AG20443 (cell line): Measurements from ENCODE around the gene WSCD2.

ENCODE experiments used
- DNase-seq: peaks from one replicate; pipeline ENCODE4 v3.0.0; 2012; ENCODE audit warnings: low spot score, mixed read lengths

The WSCD2 gene

DNA sequence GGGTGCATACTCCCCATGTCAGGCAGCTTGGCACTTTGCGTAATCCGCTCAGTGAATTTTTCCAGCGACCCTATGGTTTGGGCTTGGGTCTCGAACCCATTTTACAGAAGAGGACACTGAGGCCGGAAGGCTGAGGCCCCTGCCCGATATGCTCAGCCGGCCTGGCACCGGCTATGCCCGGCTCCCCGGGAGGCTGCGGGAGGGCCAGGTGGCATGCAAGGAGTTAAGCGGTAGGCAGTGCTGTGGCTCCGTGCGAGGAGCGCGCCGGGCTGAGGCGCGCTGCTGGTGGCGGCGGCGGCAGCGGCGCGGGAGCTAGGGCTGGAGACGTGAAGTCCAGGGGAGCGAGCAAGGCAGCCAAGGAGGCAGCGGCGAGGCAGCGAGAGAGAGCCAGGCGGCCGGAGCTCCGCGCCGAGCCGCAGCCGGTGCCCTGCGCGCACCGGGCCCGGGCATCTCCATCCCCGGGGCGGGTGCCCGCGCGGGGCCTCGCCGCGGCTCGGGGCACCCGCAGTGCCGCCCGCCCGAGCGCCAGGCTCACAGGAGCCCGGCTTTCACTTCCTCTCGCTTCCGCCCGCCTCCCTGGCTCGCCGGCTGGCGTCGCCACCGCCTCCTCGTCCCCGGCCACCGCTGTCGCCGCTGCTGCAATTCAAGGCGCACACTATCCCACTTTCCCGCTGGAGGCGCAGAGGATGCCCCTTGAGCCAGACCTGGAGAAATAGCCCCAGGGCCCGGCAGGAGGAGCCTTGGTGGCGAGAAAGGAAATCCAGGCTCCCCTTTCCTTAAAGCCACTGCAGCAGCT is at the start of gene WSCD2:
WSCD2 (plus strand) TSS at position 272 of the 796 bp plus-strand sequence. CDS start 66,545 bp downstream, outside the sequence.
- DNase-seq: peak; percentile 53

DNA sequence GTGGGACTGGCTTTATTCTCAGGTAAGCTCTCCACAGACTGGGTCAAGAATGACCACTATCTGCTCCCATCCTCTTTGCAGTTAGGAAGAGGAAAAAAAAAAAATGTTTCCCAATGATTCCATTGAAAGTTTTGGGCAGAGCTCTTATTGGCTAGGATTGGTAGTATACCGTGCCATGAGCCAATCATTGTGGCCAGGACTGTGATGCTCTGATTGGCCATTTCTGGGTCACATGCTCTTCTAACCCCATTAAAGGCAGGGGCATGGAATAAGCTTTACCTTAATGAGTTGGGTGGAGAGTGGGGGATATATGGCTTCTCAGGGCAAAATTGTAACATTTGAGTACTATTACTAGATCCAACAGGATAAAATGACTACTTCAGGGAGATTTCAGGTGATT is 49.4 kb upstream of the WSCD2 start:
- no peak for DNase-seq

DNA sequence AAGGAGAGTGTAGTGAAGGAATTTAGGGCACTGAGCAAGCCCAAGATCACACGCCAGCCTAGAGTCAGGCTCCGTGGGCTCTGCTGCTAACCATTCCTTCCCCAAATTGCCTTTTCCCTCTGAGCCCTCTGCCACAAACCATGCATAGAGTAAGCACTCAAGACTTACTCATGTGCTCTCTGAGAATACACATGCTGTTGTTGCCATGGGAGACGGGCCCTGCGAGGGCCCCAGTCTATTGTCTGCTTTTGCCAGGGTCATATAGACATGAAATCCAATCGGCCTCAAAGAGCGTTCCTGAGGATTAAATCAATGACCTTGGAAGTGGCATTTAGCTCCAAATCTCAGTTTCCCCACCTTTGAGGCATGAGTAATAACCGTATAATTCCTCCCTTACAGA is 48.7 kb upstream of the WSCD2 start:
- no peak for DNase-seq

DNA sequence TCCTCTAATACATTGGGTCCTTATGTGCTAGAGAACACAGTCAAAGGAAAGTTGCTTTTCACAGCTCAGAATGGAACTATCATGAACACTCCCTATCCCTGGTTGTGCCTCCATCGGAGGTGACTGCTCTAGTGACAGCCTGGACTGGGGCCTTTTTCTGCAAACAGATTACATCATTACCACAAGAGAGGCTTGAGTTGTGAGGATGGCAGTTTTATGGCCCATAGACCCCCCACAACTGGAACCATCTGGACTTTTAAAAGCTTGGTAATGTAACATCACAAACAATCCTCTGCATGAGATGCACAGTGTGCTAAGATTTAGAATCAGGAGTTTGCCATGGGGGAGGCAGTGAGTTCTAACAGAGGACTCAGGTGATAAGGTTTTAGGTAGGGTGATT is 46.6 kb upstream of the WSCD2 start:
- no peak for DNase-seq

DNA sequence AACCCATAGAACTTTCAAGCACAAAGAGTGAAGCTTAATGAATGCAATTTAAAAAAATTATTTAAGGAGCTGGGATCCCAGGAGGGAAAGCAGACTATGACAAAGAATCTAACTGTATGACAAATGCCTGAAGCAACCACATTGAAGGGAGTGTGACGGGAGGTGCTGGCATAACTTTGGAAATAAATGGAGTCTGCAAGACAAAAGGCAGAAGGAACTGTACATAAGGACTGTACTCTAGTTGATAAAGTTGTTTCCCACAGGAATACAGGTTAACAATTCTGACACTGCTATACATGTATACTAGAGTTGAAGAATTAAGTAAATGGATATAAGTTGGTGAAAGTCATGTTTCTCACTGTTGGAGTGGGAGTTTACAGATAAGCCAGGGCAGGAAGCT is 41.2 kb upstream of the WSCD2 start:
- DNase-seq: no peak

DNA sequence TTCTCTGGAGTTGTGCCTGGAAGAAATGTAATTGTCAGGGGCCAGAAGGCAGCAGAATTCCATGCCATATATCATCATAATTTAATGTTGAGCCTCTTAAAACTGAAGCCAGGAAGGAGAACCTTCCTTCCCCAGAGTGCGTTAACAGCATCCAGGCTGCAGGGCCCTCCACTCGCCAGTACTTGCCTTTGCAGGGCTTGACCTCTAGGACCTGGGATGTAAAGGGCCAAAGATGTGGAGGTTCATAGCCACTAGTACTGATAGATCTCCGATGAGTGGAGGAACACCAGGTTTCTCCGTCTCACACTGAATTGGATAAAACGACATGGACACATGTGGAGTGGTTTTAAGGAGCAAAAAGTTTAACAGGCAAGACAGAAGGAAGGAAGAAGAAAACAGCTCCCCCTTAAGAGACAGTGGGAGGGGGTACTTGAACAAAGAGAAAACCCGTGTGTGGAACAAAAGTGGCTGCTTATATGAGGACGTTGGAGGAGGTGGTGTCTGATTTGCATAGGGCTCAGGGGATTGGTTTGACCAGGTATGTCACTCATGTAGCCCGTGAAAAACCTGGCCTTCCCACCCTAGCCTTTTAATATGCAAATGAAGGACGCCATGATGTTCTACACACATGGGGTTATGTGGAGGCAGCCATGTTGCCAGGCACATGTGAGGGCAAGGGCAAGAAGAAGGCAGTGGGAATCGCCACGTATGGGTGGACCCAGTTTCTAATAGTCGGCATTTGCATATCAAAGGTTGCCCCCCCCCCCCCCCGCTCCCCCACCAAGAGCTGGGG is 38.8 kb upstream of the WSCD2 start:
- no peak for DNase-seq

DNA sequence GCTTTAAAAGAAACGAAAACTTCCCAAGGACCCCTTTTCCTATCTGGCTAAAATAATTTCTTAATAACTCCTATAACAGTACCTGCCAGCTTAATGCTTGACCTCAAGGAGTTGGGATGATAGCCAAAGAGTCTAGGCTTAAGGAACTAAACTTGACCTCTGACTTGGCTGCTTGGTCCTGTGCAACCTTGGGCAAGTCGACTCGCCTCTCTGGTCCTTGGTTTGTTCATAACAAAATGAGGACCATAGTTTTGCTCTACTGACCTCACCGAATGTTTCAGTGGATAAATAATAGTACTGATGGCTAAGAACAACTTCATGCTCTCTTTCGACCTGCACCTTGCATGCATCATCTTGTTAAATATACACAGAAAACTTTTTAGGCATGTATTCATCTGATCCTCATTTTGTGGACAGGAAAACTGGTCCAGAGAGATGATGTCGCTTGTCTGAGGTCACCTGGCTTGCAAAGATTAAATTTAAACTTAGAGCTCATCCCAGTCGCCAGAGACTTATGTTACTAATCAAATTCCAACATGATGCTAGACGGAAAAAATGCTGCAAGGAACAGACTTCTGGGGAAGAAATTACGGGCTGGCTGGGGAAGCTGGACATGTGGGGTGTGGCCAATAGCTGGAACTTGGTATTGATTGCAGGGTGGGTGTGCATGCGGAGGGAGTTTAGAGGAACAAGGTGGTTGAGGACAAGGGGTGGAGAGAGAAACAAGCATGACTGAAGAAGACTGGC is 38.0 kb upstream of the WSCD2 start:
- DNase-seq: no peak

DNA sequence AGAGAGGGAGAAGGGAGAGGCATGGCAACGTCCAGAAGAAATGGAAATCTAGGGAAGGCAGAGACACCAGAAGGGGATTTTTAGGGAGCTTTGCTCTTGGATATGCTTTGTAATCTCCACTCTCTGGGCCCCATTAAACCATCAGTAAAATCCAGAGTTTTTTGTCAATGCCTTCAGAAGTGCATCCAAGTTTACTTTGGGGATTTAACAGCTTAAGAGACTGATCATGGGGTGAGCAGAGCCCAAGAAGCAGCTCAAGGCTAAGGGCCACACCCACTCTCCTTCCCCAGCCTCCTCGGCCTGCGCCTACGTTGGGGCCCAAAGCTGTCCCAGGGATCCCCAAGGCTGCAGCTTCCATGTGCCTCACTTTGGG is 37.4 kb upstream of the WSCD2 start:
- DNase-seq: no peak

DNA sequence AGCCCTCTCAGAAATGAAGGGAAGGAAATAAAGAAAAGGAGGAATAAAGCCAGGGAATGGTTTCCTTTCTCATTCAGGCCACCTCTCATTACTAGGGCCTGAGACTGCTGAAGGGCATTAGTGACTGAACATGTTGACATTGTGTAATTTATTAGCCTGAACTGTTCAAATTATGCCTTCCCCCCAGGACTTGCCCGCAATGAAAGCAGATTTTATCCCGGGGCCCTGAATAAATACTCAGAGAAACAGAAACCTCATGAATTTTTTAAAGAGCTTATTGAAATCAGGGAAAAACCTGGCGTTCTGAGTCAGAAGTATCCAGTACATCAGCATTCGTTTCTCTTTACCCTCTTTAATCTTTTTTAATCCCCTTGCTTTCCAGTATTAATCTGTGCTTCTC is 35.9 kb upstream of the WSCD2 start:
- DNase-seq: no peak

DNA sequence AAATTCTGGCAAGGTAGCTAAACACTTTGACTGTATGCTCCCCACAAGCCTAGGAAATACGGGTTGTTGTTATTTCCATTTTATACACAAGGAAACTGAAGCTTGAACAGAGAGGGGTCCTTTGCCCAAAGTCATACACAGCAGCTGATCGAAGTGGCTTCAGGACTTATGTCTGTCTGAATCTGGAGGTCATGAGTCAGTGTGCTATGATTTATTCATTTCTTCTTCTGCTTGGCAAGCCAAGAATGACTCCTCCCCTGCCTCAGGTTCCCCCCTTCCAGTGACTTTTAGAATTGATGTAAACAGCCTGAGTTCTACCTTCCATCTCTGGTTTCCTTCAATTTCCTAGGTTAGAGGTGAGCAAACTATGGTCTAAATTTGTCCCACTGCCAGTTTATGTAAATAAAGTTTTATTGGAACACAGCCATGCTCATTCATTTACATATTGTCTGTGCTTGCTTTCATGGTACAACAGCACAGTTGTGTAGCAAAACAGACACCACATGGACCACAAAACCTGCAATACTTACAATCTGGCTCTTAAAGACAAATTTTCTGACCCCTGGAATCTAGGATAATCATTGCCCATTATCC is 34.9 kb upstream of the WSCD2 start:
- DNase-seq: no peak

DNA sequence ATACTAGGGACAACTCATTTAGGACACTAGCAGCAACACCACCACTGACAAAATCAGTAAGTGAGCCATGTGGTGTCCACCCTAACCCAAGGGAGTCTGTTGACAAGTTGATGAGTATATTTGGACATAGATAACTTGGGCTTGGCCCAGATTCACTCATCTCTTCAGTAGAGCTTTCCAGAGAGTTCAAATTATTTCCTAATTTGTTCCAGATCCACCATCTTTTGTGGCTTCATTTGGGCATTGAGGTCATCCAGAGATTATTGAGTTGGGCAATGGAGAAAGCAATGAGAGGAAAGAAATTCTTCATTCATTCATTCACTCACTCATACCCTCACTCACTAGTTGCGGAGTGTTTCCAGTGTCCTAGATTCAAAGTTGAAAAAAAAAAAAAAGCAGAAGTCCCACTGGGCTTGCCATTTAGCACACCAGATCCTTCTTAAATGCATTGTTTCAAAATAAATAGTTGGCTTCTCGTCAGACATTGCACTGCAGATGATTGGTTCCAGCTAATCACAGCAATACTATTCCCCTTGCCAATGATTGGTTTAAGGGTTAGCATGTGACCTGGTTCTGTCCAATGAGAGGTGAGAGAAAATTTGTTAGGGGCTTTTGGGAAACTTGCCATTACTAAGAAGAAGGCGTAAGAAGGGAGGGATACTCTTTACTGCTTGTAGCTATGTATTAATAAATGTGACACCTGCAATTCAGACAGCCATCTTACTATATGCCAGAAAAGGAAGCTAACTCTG is 31.8 kb upstream of the WSCD2 start:
- no peak for DNase-seq

DNA sequence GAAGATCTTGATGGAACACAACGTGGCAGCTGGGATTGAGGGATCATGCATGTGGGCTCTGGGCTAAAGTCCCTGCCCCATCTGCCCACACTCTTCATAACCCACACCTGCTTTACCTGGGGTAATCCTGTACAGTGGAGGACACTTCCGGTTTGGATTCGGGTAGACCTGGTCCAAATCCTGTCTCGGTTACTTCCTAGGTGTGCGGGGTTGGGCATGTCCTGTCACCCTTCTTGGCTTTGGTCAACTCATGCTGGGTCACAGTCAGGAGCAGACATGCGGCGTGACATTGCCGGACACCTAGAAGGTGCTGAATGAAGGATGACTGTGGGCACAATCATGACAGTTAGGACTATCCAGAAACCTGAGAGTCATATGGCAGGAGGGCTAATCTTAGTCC is 30.7 kb upstream of the WSCD2 start:
- DNase-seq: no peak

DNA sequence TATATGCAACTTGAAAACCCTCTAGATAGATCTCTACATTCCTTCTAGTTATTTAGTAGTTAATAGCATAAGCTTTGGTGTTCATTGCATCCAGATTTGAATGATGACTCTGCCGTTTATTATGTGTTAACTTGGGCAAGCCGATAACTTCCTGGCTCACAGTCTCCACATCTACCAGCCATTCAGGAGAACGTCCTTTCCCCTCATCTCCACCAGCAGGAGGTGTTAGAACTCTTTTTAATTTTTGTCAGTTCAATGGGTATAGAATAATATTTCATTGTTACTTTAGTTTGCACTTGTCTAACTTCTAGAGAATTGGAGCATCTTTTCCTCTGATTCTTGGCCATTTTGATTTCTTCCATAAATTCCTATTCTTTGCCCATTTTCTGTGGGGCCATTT is 30.0 kb upstream of the WSCD2 start:
- no peak for DNase-seq

DNA sequence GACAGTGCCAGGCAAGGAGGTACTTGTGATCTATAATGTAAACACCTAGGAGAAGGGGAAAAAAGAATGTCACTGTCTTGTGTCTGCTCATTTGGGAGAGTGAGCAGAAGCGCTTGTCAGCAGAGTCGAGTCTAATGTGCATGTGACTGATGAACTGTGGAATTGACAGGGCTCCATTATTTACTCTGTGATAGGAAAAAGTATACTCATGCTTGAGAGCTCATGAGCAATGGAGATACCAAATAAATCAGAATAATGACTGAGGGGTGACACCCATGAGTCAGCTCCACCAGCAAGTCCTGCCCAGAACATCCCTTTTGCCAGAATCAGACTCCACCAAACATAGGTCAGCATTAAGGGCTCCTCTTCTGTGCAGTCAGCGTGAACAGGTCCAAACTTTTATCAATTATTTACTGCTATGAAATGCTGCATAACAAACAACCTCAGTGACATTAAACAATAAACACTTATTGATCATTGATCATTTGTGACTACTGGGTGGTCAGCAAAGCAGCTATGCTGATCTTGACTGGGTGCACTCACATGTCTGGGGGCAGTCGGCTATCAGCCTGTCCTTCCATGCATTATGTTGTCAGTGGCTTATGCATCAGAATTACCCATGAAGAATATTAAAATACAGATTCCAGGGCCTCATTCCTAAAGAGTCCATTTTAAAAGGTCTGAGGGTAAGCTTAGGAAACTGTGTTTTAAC is 29.2 kb upstream of the WSCD2 start:
- DNase-seq: no peak

DNA sequence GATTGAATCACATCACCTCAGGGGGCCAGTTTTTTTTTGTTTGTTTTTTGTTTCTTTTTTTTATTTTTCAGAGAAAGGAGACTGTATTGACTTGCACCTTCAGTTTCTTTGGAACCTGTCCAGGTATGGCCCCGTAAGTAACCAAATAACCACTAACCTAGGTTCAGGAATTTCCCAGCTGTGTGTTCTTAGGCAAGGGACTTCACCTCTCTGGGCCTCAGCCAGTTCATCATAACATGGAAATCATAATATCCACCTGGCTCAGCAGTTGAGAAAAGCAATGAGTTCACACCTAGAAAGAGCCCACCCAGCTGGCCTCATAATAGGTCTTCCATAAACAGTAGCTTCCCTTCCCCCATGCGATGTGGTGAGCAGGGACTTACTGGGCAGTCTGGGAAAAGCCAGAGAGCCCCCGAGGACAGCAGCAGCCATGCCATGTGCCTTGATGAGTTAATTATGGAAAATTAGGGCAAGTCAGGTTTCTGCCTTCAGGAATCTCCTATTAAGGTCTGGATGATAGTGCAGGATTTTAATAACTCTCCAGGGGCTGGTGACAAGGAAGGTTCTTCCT is 27.4 kb upstream of the WSCD2 start:
- no peak for DNase-seq

DNA sequence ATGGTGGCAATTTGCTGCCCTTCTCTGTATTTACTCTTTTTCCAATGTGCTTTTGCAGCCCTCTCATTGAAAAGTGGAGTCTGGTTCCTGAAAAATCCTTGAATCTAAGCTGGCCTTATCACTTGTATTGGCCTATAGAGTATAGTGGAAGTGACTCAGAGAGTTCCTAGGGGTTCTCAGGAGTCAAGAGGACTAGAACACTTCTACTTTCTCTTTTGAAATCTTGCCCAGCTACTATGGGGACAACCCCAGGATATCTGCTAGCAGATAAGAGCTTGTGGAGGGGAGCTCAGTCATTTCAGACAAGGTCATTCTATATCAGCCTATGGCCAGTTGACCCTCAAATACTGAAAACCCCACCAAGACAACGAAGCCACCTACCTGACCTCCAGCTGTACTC is 26.7 kb upstream of the WSCD2 start:
- no peak for DNase-seq

DNA sequence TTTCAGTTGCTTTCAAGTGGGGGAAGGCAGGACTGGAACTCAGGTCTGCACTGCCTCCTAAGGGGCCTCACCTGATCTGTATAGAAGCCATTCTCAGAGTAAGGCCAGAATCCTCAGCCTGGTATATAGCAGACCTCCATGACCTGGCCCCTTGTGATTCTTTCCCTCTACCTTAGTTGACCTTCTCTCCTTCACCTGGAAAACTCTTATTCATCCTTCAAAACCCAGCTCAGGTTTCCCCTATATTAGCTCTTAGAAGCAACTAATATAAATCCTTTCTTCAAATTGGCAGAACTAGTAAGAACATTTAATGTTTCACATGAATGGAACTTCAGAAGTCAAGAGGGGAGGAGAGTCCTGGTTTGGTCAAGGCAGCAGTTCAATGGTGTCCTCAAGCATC is 26.0 kb upstream of the WSCD2 start:
- DNase-seq: no peak

DNA sequence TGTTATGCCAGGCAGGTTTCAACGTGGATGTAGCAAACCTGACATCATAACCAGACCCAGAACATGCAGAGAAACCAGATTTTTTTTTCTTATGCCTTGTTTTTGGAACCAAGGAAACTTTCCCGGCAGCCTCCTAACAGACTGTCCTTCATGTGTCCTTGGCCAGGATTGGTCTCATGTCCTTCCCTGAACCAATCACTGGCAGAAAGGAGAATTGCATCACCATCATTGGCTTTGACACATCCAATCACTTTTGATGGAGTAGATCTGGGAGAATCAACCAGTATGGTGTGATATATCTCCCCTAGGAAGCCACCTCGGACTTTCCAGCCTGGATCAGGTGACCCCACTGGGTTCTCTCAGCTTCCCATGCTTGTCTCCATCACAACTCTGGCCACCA is 25.6 kb upstream of the WSCD2 start:
- DNase-seq: no peak

DNA sequence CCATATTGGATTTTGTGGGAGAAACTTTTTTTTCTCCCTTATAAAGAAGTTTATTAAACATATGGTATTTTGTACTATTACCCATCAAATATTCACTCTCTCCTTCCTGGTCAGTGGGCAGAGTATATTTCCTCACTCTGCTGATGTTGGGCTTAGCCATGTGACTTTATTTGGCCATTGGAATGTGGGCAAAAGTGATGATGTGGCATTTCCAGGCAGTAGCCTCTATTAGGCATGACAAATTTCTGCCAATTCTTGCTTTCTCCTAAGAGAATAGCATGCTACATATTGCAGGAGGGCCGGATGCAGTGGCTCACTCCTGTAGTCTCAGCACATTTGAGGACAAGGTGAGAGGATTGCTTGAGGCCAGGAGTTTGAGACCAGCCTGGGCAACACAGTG is 24.4 kb upstream of the WSCD2 start:
- no peak for DNase-seq

DNA sequence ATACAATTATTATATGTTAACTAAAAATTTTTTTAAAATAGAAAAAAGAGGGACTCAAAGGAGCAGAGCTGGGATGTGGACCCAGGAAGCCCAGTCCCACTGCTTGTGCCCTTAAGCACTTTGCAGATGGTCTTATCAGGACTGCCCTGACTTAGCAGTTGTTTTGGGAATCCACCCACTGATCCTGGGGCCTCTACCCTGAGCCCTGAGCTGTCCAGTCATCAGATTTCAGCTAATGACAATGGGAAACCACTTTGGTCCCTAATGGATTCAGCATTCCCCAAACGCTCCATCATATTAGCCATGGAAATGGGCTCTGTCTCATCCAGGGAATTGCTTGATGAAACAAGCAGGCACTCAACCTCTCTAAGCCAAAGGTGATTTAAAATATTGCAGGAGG is 22.5 kb upstream of the WSCD2 start:
- no peak for DNase-seq

DNA sequence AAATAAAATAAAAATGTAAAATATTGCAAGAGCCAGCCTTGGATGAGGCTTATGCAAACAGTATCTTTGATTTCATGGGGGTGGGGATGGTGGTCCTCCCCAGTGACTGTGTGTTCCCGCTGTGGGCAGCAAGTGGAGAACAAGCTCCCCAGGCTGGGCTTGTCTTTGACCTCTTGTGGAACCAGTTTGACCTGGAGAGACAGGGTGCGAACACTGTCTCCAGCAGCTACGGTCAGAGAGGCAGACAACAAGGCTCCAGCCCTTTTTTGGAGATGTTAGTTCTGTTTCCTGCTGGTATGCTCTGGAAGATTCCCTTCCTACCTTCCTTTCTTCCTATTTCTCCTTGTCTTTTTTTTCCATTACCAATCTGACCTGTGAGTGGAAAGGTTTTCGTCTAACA is 21.8 kb upstream of the WSCD2 start:
- no peak for DNase-seq
